HG02970 (cell line): ENCODE results near the gene TOB1.

Experiments used
- ATAC-seq: cut with Tn5 transposase; IDR thresholded peaks from one replicate; pipeline ENCODE4 v1.9.1; 2021; ENCODE audit warnings: mild to moderate bottlenecking, moderate library complexity, moderate number of reproducible peaks; ENCODE audit not compliant: unreplicated experiment, low FRiP score

Gene TOB1

DNA sequence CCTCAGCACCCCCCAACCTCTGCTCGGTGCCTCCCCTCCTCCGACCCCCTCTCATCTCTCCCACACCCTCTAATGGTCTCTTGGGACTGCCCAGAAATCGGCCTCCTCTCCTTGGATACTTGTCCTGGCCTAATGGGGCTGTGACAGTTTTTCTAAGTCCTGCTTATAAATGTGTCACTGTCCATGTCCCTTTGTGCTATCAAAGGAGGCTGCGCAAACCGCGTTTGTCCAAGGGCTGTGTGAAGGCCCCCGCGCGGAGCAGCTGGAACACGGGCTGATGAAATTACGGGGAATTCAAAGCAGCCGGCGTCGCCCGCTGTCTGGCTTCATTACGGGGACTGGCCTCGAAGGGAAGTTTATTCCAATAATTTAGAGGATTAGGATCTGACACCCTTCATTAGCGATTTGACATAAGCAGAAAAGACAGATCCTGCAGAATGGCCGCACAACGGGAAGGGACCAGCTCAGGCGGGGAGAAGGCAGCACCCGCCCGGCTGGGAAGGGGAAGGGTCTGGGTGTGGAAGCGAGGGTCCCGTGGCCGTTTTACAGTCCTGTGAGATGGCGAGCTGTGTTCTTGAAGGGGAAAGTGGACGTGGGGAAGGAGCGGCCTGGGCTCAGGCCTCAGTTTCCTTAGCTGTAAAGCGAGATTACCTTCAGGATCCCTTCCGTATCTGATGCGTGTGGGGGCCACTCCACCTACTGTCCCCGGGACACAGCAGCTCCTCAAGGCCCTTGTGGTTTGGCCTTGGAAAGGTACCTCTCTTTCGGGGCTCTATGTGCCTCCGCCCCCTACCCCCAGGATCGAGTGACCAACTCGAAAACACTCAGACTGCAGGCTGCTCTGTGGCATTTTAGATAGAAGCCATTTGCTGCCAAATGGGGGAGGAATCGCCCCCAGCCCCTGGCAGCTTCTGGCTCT, 32.4 kb downstream of the TOB1 start:
- ATAC-seq, result no peak

GRCh38 chr17:50832864-50833381, 33.2 kb downstream of the TOB1 start:
- ATAC-seq, result no peak

- ATAC-seq, result no peak
Measured at GRCh38 chr17:50832267-50832863, 33.8 kb downstream of the TOB1 start.

DNA sequence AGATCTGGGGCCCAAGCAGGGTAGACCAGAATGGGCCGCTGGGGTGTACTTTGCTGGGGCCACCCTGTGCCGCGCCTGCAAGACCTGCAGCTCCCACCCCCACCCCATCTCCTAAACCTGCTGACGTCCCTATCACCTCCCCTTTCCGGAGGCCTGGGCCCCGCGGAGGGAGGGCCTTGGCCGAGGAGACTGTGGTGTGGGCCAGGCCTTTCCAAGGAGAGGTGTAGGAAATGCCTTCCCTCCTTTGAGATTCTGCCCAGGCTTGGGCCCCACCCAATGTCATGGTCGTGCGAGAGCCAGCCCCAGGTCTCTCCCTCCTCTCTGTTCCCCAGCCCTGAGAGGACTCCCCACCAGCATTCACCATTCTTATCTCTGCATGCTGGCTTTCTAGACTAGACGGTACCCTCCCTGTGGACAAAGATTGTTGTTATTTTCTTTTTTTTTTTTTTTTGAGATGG, 34.7 kb downstream of the TOB1 start:
- ATAC-seq, result no peak

- ATAC-seq, result no peak
Measured at GRCh38 chr17:50830994-50831393, 35.2 kb downstream of the TOB1 start.

- ATAC-seq, result no peak
Measured at GRCh38 chr17:50830352-50830751, 35.8 kb downstream of the TOB1 start.

DNA sequence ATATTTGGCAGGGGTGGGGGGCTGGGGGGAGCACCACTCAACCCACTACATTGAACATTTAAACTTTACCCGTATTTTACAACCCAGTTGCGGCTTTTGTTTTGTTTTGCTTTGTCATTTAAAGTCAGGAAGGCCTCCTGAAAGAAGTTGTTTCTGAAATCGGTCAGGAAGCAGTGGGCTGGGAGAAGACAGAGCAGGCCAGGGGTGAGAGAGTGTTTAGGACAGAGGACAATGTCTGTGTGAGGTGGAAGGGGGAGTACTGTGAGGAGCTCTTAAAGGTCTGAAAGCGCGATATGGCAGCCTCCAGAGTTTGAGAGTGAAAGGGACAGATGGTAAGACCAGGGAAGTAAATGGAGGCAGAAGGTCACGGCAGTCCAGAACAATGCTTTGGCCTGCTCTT, 36.8 kb downstream of the TOB1 start:
- ATAC-seq, result no peak

DNA sequence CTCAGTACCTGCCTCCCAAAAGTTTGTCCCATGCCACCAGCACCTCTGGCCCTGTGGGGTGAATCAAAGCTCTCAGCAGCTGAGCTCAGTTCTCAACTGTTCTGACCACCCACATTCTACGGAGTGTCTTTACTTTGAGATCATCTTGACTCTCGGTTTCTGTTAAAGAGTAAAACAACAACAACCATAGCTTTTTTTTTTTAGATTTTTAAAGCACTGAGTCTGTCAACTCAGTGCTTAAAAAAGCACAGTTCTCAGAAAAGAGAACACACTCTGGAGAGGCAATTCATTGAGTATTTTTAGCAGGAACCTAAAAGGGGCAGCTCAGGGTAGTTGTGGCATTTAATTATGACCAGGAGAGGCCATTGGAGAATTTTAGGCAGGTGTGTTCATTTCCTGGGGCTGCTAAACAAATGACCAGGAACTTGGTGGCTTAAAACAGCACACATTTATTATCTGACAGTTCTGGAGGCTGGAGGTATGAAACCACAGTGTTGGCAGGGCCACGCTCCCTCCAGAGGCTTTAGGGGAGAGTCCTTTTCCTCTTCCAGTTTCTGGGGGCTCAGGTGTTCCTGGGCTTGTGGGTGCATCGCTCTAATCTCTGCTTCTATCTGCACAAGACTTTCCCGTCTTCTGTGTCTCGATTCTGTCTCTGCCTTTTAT, 37.5 kb downstream of the TOB1 start:
- ATAC-seq, result no peak

GRCh38 chr17:50825188-50825587, 41.0 kb downstream of the TOB1 start:
- no peak for ATAC-seq

DNA sequence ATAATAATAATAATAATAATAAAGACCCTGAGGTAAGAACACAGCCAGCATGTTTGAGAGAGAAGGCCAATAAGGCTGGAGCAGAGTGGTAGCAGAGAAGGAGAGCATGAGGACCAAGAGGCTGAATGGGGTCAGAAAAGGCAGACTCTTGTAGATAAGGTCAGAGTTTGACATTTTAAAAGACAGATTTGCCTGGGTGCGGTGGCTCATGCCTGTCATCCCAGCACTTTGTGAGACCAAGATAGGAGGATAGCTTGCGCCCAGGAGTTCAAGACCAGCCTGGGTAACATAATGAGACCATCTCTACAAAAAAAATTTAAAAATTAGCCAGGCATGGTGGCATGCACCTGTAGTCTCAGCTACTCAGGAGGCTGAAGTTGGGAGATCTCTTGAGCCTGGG, 41.7 kb downstream of the TOB1 start:
- ATAC-seq, result no peak

DNA sequence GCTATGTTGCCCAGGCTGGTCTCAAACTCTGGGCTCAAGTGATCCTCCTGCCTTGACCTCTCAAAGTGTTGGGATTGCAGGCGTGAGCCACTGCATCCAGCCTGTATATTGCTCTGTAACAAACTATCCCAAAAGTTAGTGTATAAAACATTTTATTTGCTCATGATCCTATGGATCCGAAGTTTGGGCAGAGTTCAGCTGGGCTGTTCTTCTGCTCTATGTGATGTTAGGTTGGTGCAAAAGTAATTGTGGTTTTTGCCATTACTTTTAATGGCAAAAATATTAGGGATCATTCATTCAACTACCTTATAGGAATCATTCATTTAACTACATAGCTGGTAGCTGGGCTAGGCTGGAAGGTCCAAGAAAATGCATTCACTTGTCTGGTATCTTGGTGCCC, 43.6 kb downstream of the TOB1 start:
- ATAC-seq, result no peak

- ATAC-seq, result no peak
Measured at GRCh38 chr17:50820651-50821050, 45.5 kb downstream of the TOB1 start.

DNA sequence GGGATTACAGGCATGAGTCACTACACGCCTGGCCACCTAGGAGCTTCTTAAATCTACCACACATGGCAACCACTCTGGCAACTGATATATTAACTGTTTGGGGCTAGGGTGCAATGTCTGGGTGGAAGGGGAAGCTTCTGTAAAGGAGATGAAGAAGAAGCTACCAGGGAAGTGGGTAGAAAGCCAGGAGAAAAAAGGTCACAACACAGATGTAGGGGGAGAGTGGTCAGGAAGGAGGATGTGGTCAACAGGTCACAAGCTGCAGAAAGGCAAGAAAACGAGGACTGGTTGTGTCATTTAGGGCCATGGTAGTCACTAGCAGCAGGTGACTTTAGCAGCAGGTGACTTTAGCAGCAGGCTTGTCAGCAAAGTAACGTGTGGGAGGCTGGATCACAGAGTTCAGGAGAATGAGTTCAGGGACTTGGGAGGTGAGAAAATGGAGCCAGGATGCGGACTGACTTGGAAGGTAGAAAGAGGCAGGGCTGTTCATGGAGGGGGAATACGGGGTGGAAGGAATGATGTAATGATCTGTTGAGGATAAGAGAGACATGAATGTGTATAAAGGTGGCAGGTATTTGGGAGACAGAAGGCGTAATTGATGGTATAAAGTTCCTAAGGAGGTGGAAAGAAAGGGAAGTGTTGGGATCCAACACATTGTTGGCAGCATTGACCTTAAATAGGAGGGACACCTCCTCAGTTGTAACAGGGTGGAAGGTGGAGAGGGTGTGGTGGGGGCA, 47.1 kb downstream of the TOB1 start:
- ATAC-seq, result no peak

GRCh38 chr17:50818261-50818660, 47.9 kb downstream of the TOB1 start:
- ATAC-seq, result no peak

DNA sequence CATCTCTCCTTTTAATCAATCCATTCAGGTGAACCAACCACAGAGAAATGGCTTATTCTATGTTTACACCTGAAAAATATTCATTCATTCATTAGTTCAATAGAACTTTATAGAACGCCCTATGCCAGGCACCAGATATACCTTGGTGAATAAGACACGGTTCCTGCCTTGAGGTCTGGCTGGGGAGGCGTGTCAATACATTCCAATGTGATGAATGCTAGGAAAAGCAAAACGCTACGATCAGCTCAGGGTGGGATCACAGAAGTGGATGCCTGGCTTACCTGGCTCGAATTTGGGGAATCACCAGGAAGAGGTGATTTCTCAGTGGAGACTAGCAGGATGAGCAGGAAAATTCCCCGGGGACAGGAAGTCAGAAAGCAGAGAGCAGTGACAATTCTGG, 48.3 kb downstream of the TOB1 start:
- no peak for ATAC-seq

GRCh38 chr17:50816771-50817751, 49.1 kb downstream of the TOB1 start:
- no peak for ATAC-seq

- ATAC-seq, result no peak
Measured at GRCh38 chr17:50816271-50816670, 49.9 kb downstream of the TOB1 start.

DNA sequence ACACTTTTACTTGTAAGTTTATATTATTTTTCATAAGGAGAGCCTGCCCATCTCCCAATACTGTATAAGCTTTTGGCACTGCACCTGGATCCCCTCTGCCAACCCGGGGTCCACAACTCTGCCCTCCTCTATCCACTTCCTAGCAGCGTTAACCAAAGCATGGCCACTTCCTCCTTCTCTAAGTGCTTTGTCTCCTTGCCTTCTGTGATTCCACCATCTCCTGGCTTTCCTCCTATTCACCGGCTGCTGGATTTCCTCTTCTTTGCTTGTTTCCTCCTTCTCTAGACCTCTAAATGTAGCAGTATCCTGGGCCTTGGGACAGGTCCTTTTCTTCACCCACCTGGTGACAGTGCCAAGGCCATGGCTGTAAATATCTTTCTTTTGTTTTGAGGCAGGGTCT, 50.8 kb downstream of the TOB1 start:
- no peak for ATAC-seq

- ATAC-seq, result no peak
Measured at GRCh38 chr17:50813583-50813982, 52.6 kb downstream of the TOB1 start.
